GM12864 (cell line): Measurements from ENCODE around the gene RBMS1.

Experiments
- DNase-seq: peaks from one replicate; pipeline ENCODE4 v3.0.0-alpha.2; 2011; ENCODE audit warnings: low read depth
- H3K4me3 ChIP-seq: 2 replicates; pipeline ENCODE4 v1.5.1; 2011; ENCODE audit warnings: mild to moderate bottlenecking, low read depth, low read length, control low read depth
- CTCF ChIP-seq: IDR thresholded peaks from 2 replicates; pipeline ENCODE4 v1.5.1; 2011; ENCODE audit warnings: low read depth, mild to moderate bottlenecking, moderate library complexity, low read length, control low read depth, inconsistent platforms; ENCODE audit errors: missing control alignments

The RBMS1 gene

DNA sequence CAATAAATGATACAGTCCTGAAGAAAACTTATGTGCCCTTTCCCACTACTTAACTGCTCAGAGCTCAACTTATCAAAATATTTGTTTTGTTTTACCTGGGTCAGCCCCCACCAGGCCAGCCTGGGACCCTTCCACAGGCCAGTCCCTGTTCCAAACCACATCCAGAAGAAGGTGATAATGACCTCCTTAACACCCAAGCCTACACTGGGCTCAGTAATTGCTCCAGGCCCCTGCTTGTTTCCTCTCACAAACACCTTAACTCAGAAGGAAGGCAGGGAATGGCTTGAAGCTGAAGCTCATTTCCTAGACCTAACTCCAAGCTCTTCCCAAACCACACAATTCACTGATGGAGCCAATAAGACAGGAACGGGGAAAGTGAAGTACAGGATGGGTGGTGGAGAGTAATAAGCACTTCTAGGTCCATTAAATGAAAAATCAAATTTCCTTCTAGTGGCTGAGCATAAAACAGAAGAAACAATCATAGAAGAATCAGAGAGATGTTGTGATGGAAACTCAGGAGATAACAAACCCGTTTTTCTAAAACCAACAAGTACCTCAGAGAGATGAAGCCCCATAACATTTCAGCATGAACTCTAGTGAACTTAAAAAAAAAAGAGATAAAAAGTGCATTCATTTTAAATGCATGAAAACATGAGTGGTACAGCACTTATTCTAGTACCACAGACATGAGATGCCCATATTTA lies 160.1 kb downstream of the RBMS1 start:
- H3K4me3 ChIP-seq: no peak overlapping the region
- DNase-seq: no peak
- no peak for TF ChIP-seq CTCF

GRCh38 chr2:160332318-160332717 lies 161.3 kb downstream of the RBMS1 start:
- no peak for TF ChIP-seq CTCF
- no peak for DNase-seq
- no peak overlapping the region for H3K4me3 ChIP-seq

DNA sequence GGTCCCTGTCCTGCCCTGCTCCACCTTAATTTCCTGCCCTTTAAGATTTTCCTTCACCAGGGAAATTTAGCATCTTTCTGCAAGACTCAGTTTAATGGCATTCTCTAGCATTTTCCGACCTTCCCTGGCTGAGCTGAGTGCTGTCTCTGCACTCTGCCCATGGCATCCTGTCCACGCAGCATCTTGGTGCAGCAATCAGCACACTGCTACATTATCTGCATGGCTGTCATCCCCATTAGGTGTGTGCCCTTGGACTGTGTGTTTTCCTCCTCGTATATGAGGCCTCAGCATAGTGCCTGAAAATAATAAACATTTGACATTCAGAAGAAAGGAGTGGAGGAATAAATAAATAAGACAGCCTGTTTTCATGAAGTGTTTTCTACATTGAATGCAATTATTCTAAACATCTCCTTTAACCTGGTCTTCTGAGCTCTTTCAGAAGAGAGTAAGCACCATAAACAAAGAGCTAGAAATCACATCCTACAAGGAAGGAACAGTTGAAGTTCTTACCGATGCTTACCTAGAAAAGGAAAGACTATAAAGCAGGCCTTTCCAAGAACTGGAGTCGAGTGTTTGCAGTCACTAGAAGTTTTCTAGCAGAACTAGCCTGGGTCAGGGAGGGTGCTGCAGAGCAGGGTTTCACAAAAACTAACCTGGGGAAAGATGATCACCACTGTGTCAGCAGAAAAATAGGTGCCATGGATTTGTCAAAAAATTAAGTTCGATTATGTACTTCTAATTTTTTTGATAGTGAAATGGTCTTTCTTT lies 162.2 kb downstream of the RBMS1 start:
- H3K4me3 ChIP-seq: no peak overlapping the region
- TF ChIP-seq CTCF: no peak
- no peak for DNase-seq

- no peak overlapping the region for H3K4me3 ChIP-seq
- no peak for DNase-seq
- no peak for TF ChIP-seq CTCF
Measured at GRCh38 chr2:160328811-160329527, 164.6 kb downstream of the RBMS1 start.

- TF ChIP-seq CTCF: no peak
- no peak for DNase-seq
- no peak overlapping the region for H3K4me3 ChIP-seq
Measured at GRCh38 chr2:160326786-160327185, 166.8 kb downstream of the RBMS1 start.

GRCh38 chr2:160325418-160325817 lies 168.2 kb downstream of the RBMS1 start:
- no peak overlapping the region for H3K4me3 ChIP-seq
- DNase-seq: no peak
- no peak for TF ChIP-seq CTCF
